Brain microvascular endothelial cell (primary cell): Measurements from ENCODE around the gene GAN.

Experiments
- DNase-seq: peaks from one replicate; pipeline ENCODE4 v3.0.0-alpha.2; 2020
- H3K27ac ChIP-seq: fragments of 250-450 bp; sonication (Bioruptor Pico); 2 replicates; pipeline ENCODE4 v1.5.1; 2020; ENCODE audit warnings: mild to moderate bottlenecking, moderate library complexity
- H3K27me3 ChIP-seq: fragments of 250-450 bp; sonication (Bioruptor Pico); replicated peaks from 2 replicates; pipeline ENCODE4 v1.5.1; 2020; ENCODE audit warnings: mild to moderate bottlenecking
- H3K36me3 ChIP-seq: fragments of 250-450 bp; sonication (Bioruptor Pico); replicated peaks from 2 replicates; pipeline ENCODE4 v1.5.1; 2020; ENCODE audit warnings: mild to moderate bottlenecking
- H3K4me3 ChIP-seq: 2 replicates; pipeline ENCODE4 v1.5.1; 2011; ENCODE audit warnings: low read depth, mild to moderate bottlenecking, control low read depth, low read length, moderate library complexity
- CTCF ChIP-seq: IDR thresholded peaks from 2 replicates; pipeline ENCODE4 v1.5.1; 2011; ENCODE audit warnings: low read depth, mild to moderate bottlenecking, moderate library complexity, low read length, control low read depth, inconsistent platforms; ENCODE audit errors: missing control alignments
- in situ Hi-C: cut with HindIII; loops from 2 replicates; pipeline ENCODE4 v1.10.0; 2017; ENCODE audit warnings: low sequenced_read_pairs, low pct_ligation_motif_present

GAN gene

DNA sequence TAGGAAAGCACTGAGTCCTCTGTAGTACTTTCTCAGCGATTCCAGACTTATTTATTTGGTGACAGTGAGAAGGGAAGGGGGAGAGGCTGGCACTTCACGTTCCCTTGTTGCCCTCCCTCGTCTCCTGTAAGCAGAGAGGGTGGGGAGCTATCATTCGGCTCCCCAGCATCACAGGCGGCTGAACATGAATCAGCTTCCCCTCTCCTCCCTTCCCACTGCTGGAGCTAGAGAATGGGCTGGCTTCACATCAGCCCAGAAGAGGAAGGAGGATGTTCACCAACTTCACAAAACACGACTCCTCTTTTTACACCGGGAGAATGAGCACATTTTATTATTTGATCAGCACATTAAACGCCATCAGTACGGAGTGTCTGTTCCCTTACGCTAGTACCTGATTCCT, 123.1 kb downstream of the GAN start:
- in situ Hi-C loops, result no loop called here
- H3K36me3 ChIP-seq, result no peaks in the 10 kb centered on the region
- no peak overlapping the region for H3K27ac ChIP-seq
- no peak overlapping the region for H3K4me3 ChIP-seq
- DNase-seq, result no peak
- TF ChIP-seq CTCF, result no peak
- no peaks in the 10 kb centered on the region for H3K27me3 ChIP-seq
